ENCODE data around the gene CACNA1C.

Gene CACNA1C

GRCh38 chr12:2513141-2514037 lies 460.6 kb downstream of the CACNA1C start:
- H3K4me3 ChIP-seq (replicated peaks in 1 of 2; ENCODE audit: low read depth in 2 of 2, low read length in 2 of 2) = no peak overlapping the region
- DNase-seq (ENCODE audit: low read depth in 2 of 2) = no peak
- no peak for TF ChIP-seq CTCF (IDR thresholded peaks at IDR 0.05; ENCODE audit: low read depth, low read length)

GRCh38 chr12:2514038-2514340 lies 461.2 kb downstream of the CACNA1C start:
- DNase-seq (ENCODE audit: low read depth in 2 of 2) = no peak
- no peak overlapping the region for H3K4me3 ChIP-seq (replicated peaks in 1 of 2; ENCODE audit: low read depth in 2 of 2, low read length in 2 of 2)
- TF ChIP-seq CTCF (IDR thresholded peaks at IDR 0.05; ENCODE audit: low read depth, low read length) = no peak

- DNase-seq (ENCODE audit: low read depth in 2 of 2) = no peak
- no peak overlapping the region for H3K4me3 ChIP-seq (replicated peaks in 1 of 2; ENCODE audit: low read depth in 2 of 2, low read length in 2 of 2)
- no peak for TF ChIP-seq CTCF (IDR thresholded peaks at IDR 0.05; ENCODE audit: low read depth, low read length)
These were observed 468.0 kb downstream of the CACNA1C start for GRCh38 chr12:2520722-2521246.

GRCh38 chr12:2523317-2523716 lies 470.5 kb downstream of the CACNA1C start:
- H3K4me3 ChIP-seq (replicated peaks in 1 of 2; ENCODE audit: low read depth in 2 of 2, low read length in 2 of 2) = no peak overlapping the region
- TF ChIP-seq CTCF (IDR thresholded peaks at IDR 0.05; ENCODE audit: low read depth, low read length) = no peak
- DNase-seq (ENCODE audit: low read depth in 2 of 2) = no peak

GRCh38 chr12:2523844-2524243 lies 471.1 kb downstream of the CACNA1C start:
- DNase-seq (ENCODE audit: low read depth in 2 of 2) = no peak
- H3K4me3 ChIP-seq (replicated peaks in 1 of 2; ENCODE audit: low read depth in 2 of 2, low read length in 2 of 2) = no peak overlapping the region
- no peak for TF ChIP-seq CTCF (IDR thresholded peaks at IDR 0.05; ENCODE audit: low read depth, low read length)

- no peak for TF ChIP-seq CTCF (IDR thresholded peaks at IDR 0.05; ENCODE audit: low read depth, low read length)
- no peak for DNase-seq (ENCODE audit: low read depth in 2 of 2)
- no peak overlapping the region for H3K4me3 ChIP-seq (replicated peaks in 1 of 2; ENCODE audit: low read depth in 2 of 2, low read length in 2 of 2)
These were observed 473.6 kb downstream of the CACNA1C start for GRCh38 chr12:2526371-2526770.
